Body of pancreas (tissue), 4 donors: Measurements from ENCODE around the gene ARID4B. TPM values are rescaled to one million over a fixed set of nuclear protein-coding genes. Genes with fewer than 3 reads are reported as not detected.
"Not testable (repeated sequence)": the region's sequence is repeated elsewhere in the genome, so short reads cannot be mapped to it uniquely, and the experiment has no call there.

ENCODE experiments used
- ATAC-seq: fragments of 150-250 bp; one replicate; pipeline ENCODE4 v1.9.1; 2016
- DNase-seq, 4 donors: peaks; one replicate each; pipeline ENCODE4 v3.0.0-alpha.2; 2019
- H3K27ac ChIP-seq, 4 donors: fragments of 200-600 bp; sonication (generic); 1 replicate in 3 of 4; 2 replicates in 1 of 4; pipeline versions ENCODE4 v1.5.1 to v1.6.1; 2016 to 2019; ENCODE audit warnings: mild to moderate bottlenecking in 1 of 4, mixed read lengths in 1 of 4, moderate library complexity in 1 of 4
- H3K27me3 ChIP-seq, 2 donors: fragments of 200-600 bp; sonication (generic); one replicate each; pipeline ENCODE4 v1.6.0; 2016; ENCODE audit warnings: mild to moderate bottlenecking in 1 of 2
- H3K36me3 ChIP-seq, 2 donors: fragments of 200-600 bp; sonication (generic); replicated peaks in 1 of 2; 2 replicates each; pipeline ENCODE4 v1.5.1; 2016; ENCODE audit warnings: low read depth in 2 of 2; ENCODE audit not compliant: insufficient read depth in 1 of 2
- H3K4me1 ChIP-seq: fragments of 200-600 bp; sonication (generic); one replicate; pipeline ENCODE4 v1.6.0; 2016
- H3K4me3 ChIP-seq, 2 donors: fragments of 200-600 bp; sonication (generic); 1 replicate in 1 of 2; 2 replicates in 1 of 2; pipeline ENCODE4 v1.5.1; 2016 to 2019
- H3K9me3 ChIP-seq, 3 donors: fragments of 200-600 bp; sonication (generic); 1 replicate in 2 of 3; 2 replicates in 1 of 3; pipeline ENCODE4 v1.5.1; 2016
- POLR2A ChIP-seq, 3 donors: fragments of 450-650 bp; IDR thresholded peaks; one replicate each; pipeline ENCODE4 v1.6.1; 2016; ENCODE audit warnings: antibody characterized with exemption in 3 of 3, mild to moderate bottlenecking in 2 of 3
- WGBS, 2 donors: methylation state at CpG; one replicate each; pipeline ENCODE4 v1.1.5; 2017; 5-methylcytosine and 5-hydroxymethylcytosine counted together
- intact Hi-C: fragments of 100-400 bp; cut with DNase I; formaldehyde crosslinking; loops from one replicate; pipeline ENCODE4 v1.15.1; 2023
- total RNA-seq, 2 donors: library from RNA; depleted of rRNA; stranded (reverse); fragments of >200 nt; gene quantifications; one replicate each; pipeline ENCODE4 v1.1.0, GENCODE V29; 2016
- TF ChIP-seq, protein P1 (sequence below), 7 experiments: fragments of 450-650 bp in 4 of 7; fragments of 200-600 bp in 3 of 7; sonication (generic) in 3 of 7; IDR thresholded peaks; one replicate each; pipeline ENCODE4 v1.5.1; 2016 to 2019; ENCODE audit warnings: antibody characterized with exemption in 7 of 7

Gene ARID4B
- total RNA-seq, 2 donors from 2014 or later: 27.7 to 35.3 TPM

DNA sequence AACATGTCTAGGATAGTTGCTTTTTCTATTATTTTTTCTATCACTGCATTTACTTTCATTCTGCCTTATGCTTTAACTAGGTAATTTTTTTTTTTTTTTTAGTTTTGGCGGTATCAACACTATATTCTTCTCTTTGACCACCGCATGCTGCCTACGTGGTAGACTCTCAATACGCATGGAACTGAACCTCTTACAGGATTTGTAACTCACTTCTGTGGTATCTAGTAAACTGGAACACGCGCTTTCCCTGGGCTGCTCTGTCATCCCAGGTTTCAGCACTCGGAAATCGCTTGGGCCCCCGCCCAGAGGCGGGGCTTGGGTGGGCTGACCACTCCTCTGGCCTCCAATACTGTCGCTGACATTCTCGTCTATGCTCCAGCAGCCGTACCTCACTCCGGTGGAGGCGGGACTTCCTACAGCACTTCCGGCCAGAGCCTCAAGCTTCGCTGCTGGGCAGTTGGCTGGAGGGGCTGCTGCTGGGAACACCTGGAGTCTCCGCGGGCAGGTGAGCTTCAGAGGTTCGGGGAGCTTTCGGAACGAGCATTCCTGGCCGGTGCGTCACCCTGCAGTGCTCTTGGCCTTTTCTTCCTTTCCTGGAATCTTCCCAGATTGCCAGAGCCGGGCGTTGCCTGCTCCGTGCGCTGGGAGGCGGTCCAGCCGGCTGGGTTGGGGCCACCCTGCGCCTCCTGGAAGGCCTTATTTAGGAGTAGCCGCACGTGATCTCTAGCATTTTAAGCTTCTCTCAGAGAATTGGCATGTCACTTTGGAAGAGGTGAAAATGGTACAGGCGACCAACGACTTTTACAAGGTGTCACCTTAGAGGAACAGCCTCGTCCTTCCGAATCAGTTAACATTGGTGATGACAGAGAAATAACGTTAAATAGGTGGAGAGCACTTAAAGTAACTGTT lies 39.3 kb upstream of the ARID4B start, which contains the start of gene TBCE:
TBCE (plus strand) TSS at position 428 of the 909 bp plus-strand sequence. CDS start 12,623 bp downstream, outside the sequence.
- WGBS, 2 donors: 0% methylated on average over 18 to 38 of the region's 38 CpGs
- intact Hi-C loops: no loop called here
- Histone ChIP-seq H3K27me3 (no peaks in the 10 kb centered on the region), H3K27ac (peak within 1 kb of the TSS; percentile 83 to 91 (median 84)), H3K36me3 (peaks cover 0 to 2% of the 10 kb centered on the region in 2 donors), H3K4me3 (peak within 1 kb of the TSS; percentile 22 to 32), H3K4me1 (peaks cover 16% of the 10 kb centered on the region), H3K9me3 (no peaks in the 10 kb centered on the region)
- peak; percentile 82 to 95 (median 95) for TF ChIP-seq POLR2A (IDR thresholded peaks at IDR 0.05)
- TF ChIP-seq, protein P1, sequence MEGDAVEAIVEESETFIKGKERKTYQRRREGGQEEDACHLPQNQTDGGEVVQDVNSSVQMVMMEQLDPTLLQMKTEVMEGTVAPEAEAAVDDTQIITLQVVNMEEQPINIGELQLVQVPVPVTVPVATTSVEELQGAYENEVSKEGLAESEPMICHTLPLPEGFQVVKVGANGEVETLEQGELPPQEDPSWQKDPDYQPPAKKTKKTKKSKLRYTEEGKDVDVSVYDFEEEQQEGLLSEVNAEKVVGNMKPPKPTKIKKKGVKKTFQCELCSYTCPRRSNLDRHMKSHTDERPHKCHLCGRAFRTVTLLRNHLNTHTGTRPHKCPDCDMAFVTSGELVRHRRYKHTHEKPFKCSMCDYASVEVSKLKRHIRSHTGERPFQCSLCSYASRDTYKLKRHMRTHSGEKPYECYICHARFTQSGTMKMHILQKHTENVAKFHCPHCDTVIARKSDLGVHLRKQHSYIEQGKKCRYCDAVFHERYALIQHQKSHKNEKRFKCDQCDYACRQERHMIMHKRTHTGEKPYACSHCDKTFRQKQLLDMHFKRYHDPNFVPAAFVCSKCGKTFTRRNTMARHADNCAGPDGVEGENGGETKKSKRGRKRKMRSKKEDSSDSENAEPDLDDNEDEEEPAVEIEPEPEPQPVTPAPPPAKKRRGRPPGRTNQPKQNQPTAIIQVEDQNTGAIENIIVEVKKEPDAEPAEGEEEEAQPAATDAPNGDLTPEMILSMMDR (IDR thresholded peaks at IDR 0.05): peak in 4 of 7 experiments; percentile 15 to 37 (median 26)
- ATAC-seq (peak; percentile 100), DNase-seq (peak; percentile 97 to 99 (median 98))

DNA sequence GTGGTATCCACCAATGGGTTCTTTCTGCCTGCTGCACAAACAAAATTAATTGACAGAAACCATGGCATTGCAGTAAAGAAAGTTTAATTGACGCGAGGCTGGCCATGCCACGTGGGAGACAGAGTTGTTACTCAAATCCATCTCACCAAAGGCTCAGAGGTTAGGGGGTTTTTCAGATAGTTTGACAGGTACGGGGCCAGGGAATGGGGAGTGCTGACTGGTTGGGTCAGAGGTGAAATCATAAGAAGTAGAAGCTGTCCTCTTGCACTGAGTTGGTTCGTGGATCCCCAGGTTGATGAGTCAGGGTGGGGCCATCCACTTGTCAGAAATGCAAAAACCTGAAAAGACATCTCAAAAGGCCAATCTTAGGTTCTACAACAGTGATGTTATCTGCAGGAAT lies 38.3 kb upstream of the ARID4B start:
- peaks cover 16% of the 10 kb centered on the region for H3K4me1 ChIP-seq
- no peak for TF ChIP-seq POLR2A (IDR thresholded peaks at IDR 0.05)
- TF ChIP-seq, protein P1 (IDR thresholded peaks at IDR 0.05): no peak
- no peak overlapping the region for H3K27ac ChIP-seq
- no peaks in the 10 kb centered on the region for H3K9me3 ChIP-seq
- DNase-seq (no peak), ATAC-seq (no peak)
- intact Hi-C loops: no loop called here
- no peak overlapping the region for H3K4me3 ChIP-seq
- H3K27me3 ChIP-seq: no peaks in the 10 kb centered on the region
- 82 to 87% methylated on average over 5 of the region's 5 CpGs for WGBS, 2 donors
- H3K36me3 ChIP-seq: no peaks in the 10 kb centered on the region

DNA sequence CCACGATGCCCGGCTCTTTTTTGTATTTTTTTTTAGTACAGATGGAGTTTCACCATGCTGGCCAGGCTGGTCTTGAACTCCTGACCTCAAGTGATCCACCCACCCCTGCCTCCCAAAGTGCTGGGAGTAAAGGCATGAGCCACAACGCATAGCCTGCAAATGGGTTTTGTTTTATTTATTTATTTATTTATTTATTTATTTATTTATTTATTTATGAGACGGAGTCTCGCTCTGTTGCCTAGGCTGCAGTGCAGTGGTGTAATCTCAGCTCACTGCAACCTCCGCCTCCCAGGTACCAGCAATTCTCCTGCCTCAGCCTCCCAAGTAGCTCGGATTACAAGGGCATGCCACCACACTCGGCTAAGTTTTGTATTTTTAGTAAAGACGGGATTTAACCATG lies 36.2 kb upstream of the ARID4B start:
- ATAC-seq, H3K9me3 ChIP-seq, intact Hi-C loops, H3K27me3 ChIP-seq, H3K27ac ChIP-seq, H3K4me3 ChIP-seq, DNase-seq, H3K36me3 ChIP-seq: not testable (repeated sequence)
- H3K4me1 ChIP-seq: peaks cover 16% of the 10 kb centered on the region
- 92 to 95% methylated on average over 9 of the region's 9 CpGs for WGBS, 2 donors

DNA sequence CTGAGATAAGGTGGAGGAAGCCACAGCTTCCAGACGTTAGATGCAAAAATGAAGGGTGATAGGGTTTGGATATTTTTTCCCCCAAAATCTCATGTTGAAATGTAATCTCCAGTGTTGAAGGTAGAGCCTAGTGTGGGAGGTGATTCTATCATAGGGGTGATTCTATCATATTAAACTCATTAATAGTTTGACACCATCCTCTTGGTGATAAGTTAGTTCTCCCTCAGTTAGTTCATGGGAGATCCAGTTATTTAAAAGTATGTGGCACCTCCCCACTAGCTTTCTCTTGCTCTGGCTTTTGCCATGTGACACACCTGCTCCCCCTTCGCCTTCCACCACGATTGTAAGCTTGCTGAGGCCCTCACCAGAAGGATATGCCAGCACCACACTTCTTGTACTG lies 30.9 kb upstream of the ARID4B start:
- Histone ChIP-seq H3K36me3 (no peaks in the 10 kb centered on the region), H3K4me1 (no peaks in the 10 kb centered on the region), H3K27ac (no peak overlapping the region), H3K27me3 (no peaks in the 10 kb centered on the region), H3K4me3 (no peak overlapping the region), H3K9me3 (no peaks in the 10 kb centered on the region)
- 81 to 86% methylated on average over 3 of the region's 3 CpGs for WGBS, 2 donors
- intact Hi-C loops: no loop called here
- ATAC-seq (no peak), DNase-seq (no peak)
- TF ChIP-seq, protein P1 (IDR thresholded peaks at IDR 0.05): no peak
- no peak for TF ChIP-seq POLR2A (IDR thresholded peaks at IDR 0.05)

DNA sequence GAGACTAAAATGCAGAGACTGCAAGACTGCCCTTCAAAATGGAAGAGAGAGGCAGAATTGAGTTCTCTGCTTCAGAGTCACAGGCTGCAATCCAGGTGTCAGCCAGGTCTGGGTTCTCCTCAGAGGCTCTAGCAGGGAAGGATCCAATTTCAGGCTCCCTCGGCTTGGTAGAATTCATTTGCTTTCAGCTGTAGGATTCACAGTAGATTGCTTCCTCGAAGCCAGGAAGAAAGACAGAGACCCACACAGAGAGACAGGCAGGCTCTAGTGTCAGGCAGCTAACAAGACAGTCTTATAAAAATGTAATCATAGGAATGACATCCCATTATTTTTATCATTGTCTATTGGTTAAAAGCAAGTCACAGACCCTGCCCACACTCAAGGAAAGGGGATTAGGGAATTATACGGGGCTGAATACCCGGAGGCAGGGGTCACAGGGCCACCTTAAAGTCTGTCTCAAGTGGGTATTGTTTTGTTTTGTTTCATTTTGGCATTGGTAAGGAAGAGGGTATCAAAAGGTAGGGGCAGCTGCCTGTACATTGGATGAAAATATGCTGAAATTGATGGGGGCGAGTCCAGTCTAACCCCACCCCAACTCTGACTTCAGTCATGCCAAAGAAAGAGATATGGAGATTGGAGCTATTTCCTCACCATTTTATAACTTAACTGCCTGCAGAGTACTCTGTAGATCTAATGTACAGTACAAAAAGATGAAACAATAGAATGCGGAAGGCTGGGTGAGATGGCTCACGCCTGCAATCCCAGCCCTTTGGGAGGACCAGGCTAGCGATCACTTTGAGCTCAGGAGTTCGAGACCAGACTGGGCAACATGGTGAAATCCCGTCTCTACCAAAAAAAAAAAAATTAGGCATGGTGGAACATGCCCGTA lies 29.8 kb upstream of the ARID4B start:
- 65 to 72% methylated on average over 11 of the region's 11 CpGs for WGBS, 2 donors
- intact Hi-C loops: no loop called here
- no peak for TF ChIP-seq POLR2A (IDR thresholded peaks at IDR 0.05)
- TF ChIP-seq, protein P1 (IDR thresholded peaks at IDR 0.05): no peak
- Histone ChIP-seq H3K9me3 (no peaks in the 10 kb centered on the region), H3K4me3 (no peak overlapping the region), H3K4me1 (no peaks in the 10 kb centered on the region), H3K27me3 (no peaks in the 10 kb centered on the region), H3K36me3 (no peaks in the 10 kb centered on the region), H3K27ac (no peak overlapping the region)
- DNase-seq (no peak), ATAC-seq (no peak)
